Retina (tissue), 1 donor: ENCODE results near the gene HPSE.
"Not testable (repeated sequence)": the region's sequence is repeated elsewhere in the genome, so short reads cannot be mapped to it uniquely, and the experiment has no call there.

Experiments
- DNase-seq: peaks from one replicate; pipeline ENCODE4 v3.0.0-alpha.2; 2016

HPSE gene

GRCh38 chr4:83281307-83281706, 53.3 kb downstream of the HPSE start:
- DNase-seq = no peak

- no peak for DNase-seq
Measured at GRCh38 chr4:83276299-83277040, 58.2 kb downstream of the HPSE start.

- not testable (repeated sequence) for DNase-seq
Measured at GRCh38 chr4:83273926-83274325, 60.7 kb downstream of the HPSE start.

- DNase-seq = no peak
Measured at GRCh38 chr4:83272900-83273299, 61.7 kb downstream of the HPSE start.

- no peak for DNase-seq
Measured at GRCh38 chr4:83269256-83269655, 65.4 kb downstream of the HPSE start.

GRCh38 chr4:83268491-83268890, 66.2 kb downstream of the HPSE start:
- no peak for DNase-seq

GRCh38 chr4:83267830-83268475, 66.7 kb downstream of the HPSE start:
- no peak for DNase-seq

- DNase-seq = no peak
Measured at GRCh38 chr4:83267121-83267829, 67.4 kb downstream of the HPSE start.

- DNase-seq = no peak
Measured at GRCh38 chr4:83266689-83267088, 68.0 kb downstream of the HPSE start.

GRCh38 chr4:83263106-83263505, 71.5 kb downstream of the HPSE start:
- no peak for DNase-seq

- DNase-seq = no peak
Measured at GRCh38 chr4:83262682-83263081, 72.0 kb downstream of the HPSE start.

GRCh38 chr4:83261307-83261706, 73.3 kb downstream of the HPSE start:
- no peak for DNase-seq

- DNase-seq = no peak
Measured at GRCh38 chr4:83259586-83259985, 75.1 kb downstream of the HPSE start.

- DNase-seq = no peak
Measured at GRCh38 chr4:83258461-83258860, 76.2 kb downstream of the HPSE start.

- DNase-seq = no peak
Measured at GRCh38 chr4:83257811-83258210, 76.8 kb downstream of the HPSE start.

- no peak for DNase-seq
Measured at GRCh38 chr4:83255584-83255983, 79.1 kb downstream of the HPSE start.

GRCh38 chr4:83252782-83253405, 81.8 kb downstream of the HPSE start:
- peak; percentile 54 for DNase-seq

GRCh38 chr4:83251447-83251830, 83.2 kb downstream of the HPSE start:
- no peak for DNase-seq

- DNase-seq = no peak
Measured at GRCh38 chr4:83250687-83251446, 83.8 kb downstream of the HPSE start.

GRCh38 chr4:83248486-83248885, 86.2 kb downstream of the HPSE start:
- no peak for DNase-seq

GRCh38 chr4:83247415-83248357, 87.0 kb downstream of the HPSE start:
- DNase-seq = no peak
